GM19468 (cell line): Measurements from ENCODE around the gene IFT27.

ENCODE experiments used
- ATAC-seq: cut with Tn5 transposase; IDR thresholded peaks from one replicate; pipeline ENCODE4 v1.9.1; 2021; ENCODE audit warnings: mild to moderate bottlenecking, moderate library complexity, moderate number of reproducible peaks; ENCODE audit not compliant: unreplicated experiment; ENCODE audit errors: extremely low read depth

IFT27 gene

GRCh38 chr22:36729321-36729720 is 46.6 kb downstream of the IFT27 start:
- ATAC-seq: no peak

GRCh38 chr22:36728505-36728904 is 47.4 kb downstream of the IFT27 start:
- ATAC-seq: no peak

DNA sequence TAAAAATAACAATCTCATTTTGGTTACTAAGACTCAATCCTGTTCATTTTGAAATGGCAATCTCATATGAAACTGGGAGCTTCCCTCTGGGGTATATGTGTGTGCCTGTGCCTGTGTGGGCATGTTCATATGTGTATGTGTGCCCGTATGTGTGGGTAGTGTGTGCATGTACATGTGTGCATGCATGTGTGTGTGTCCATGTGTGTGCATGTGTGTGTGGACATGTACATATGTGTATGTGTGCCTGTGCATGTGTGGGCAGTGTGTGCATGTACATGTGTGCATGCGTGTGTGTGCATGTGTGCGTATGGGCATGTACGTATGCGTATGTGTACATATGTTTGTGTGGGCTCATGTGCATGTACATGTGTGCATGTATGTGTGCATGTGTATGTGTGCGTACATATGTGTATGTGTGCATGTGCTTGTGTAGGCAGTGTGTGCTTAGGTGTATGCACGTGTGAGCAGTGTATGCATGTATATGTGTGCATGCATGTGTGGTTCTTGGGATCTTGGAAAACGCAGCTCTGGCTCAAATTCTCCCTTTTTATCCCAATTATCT is 47.9 kb downstream of the IFT27 start:
- no peak for ATAC-seq

DNA sequence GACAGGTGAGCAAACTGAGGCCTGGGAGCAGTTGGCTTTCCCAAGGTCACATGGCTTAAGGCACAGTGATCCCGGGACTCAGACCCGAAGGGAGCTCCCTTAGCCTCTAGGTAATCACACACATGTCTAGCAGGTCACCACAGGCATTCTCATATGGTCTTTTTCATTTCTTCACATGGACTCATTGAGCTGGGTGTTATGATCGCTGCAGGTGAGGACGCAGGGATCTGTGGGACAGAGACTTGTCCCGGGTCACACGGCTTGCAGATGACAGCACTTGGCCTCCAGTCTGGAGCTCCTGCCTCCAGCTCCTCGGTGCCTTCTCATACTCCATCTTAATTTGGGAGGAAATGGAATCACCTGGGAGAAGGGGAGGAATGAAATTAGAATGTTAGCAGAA is 48.8 kb downstream of the IFT27 start:
- no peak for ATAC-seq

DNA sequence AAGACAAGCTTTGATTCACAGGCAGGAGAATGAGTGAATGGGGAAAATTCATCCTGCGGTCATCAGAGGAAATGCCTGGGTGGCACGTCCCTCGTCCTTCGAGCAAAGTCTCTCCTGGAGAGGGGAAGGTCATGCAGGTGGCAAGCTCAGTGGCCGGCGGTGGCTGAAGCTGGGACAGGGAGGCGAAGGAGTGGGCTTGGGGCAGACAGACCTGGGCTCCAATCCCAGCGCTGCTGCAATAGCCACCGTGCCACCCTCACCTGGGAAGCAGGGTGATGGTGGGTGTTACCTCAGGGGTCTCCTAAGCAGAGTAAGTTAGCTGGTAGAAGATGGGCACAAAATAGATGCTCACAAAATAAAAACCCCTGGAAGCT is 49.9 kb downstream of the IFT27 start:
- ATAC-seq: no peak

DNA sequence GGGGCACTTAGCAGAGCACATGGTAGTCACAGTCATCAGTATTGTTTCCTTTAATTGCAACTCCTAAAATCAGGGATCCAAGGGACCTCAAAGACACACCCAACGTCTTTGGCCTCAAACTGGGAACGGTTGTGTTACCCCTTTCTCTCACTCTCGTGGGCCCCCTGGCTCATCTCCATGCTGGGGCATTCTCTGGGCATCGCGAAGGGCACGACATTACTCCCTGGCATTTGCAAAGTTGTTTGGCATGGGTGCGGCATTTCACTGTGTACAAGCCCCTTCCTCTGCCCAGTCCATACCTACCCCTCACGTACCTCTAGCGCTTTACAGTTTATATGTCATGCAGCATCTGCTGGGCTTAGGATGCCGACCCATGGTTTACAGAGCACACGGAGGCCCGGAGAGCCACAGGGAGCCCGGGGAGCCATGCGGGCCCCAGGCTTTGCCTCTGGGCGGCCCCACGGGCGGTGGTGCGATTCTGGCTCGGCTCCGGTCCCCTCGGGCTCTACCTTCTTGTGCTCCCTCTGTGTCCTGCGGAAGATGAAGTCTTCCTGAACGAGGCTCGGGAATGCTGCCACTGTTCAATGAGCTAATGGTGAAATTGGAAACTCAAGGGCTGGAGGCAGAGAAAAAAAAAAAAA is 50.4 kb downstream of the IFT27 start:
- ATAC-seq: no peak

DNA sequence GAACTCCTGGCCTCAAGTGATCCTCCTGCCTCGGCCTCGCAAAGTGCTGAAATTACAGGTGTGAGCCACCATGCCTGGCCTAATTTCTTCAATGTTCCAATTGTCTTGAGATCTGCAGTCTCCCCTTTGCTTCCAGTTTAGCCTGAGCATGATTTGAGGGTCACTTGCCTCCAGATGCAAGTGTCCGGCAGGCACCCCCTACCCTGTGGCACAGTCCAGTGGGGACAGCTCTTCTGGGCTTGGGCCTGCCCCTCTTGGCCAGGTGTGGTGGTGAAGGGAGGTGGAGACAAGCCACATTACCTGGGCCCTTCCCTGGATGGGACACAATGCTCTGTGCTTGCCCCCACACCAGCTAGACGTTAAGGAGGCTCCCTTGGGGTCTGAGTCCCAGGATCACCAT is 51.1 kb downstream of the IFT27 start:
- ATAC-seq: no peak

GRCh38 chr22:36722055-36722454 is 53.9 kb downstream of the IFT27 start:
- no peak for ATAC-seq

DNA sequence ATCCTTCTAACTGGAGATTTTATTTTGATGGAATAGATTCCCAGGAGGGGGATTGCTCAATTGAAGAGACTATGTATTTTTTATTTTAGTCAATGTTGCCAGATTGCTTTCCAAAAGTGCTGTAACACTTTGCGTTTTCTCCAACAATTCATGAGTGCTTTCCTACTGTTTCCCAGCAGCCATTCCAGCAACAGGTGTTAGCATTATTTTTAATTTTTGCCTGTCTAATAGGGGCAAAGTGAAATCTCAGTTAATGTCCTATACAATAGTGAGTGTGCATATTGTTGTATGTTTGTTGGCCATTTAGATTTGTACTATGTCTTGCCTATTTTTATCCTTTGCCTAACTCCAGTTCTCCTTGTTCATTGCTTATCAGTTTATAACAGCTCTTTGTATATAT is 60.3 kb downstream of the IFT27 start:
- ATAC-seq: no peak

GRCh38 chr22:36714110-36714509 is 61.8 kb downstream of the IFT27 start:
- no peak for ATAC-seq

DNA sequence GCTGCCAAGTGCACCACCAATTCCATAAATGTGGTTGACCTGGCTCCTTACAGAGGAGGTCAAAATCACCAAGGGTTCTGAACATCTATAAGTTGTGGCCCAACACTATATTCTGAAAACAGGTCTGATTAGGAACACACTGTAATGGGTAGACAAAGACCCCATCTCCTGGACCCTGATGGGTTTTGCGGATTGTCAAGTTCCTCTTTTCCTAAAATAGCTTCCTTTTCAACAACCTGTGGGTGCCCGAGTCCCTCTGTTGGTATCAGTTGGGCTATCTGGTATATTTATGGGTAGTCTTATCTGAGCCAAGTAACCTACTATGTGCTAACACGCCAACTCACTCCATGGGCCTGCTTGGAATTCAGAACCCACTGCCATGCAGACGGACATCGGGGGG is 62.5 kb downstream of the IFT27 start:
- ATAC-seq: no peak
